ENCODE results near the gene MS4A4A.

Gene MS4A4A

GRCh38 chr11:60303661-60304060 lies 23.2 kb downstream of the MS4A4A start:
- DNase-seq (ENCODE audit: low spot score): no peak

GRCh38 chr11:60305906-60306619 lies 25.6 kb downstream of the MS4A4A start:
- no peak for DNase-seq (ENCODE audit: low spot score)

GRCh38 chr11:60307507-60308195 lies 27.2 kb downstream of the MS4A4A start:
- no peak for DNase-seq (ENCODE audit: low spot score)

GRCh38 chr11:60310407-60310998 lies 30.0 kb downstream of the MS4A4A start:
- DNase-seq (ENCODE audit: low spot score): no peak

GRCh38 chr11:60314635-60315321 lies 34.3 kb downstream of the MS4A4A start:
- no peak for DNase-seq (ENCODE audit: low spot score)

GRCh38 chr11:60315871-60316270 lies 35.4 kb downstream of the MS4A4A start:
- DNase-seq (ENCODE audit: low spot score): no peak

- no peak for DNase-seq (ENCODE audit: low spot score)
Measured at GRCh38 chr11:60316317-60316716, 35.9 kb downstream of the MS4A4A start.

GRCh38 chr11:60318726-60319125 lies 38.3 kb downstream of the MS4A4A start:
- no peak for DNase-seq (ENCODE audit: low spot score)

- no peak for DNase-seq (ENCODE audit: low spot score)
Measured at GRCh38 chr11:60321051-60321450, 40.6 kb downstream of the MS4A4A start.

- no peak for DNase-seq (ENCODE audit: low spot score)
Measured at GRCh38 chr11:60326955-60327354, 46.5 kb downstream of the MS4A4A start, which contains the start of gene MS4A6E. Gene MS4A6E (plus strand): TSS chr11:60327255. CDS start chr11:60334896, 7,641 bp downstream.

- no peak for DNase-seq (ENCODE audit: low spot score)
Measured at GRCh38 chr11:60328460-60328859, 48.0 kb downstream of the MS4A4A start.

- DNase-seq (ENCODE audit: low spot score): no peak
Measured at GRCh38 chr11:60332846-60333245, 52.4 kb downstream of the MS4A4A start.

- DNase-seq (ENCODE audit: low spot score): peak; percentile 11
Measured at GRCh38 chr11:60334005-60334620, 53.6 kb downstream of the MS4A4A start.

- no peak for DNase-seq (ENCODE audit: low spot score)
Measured at GRCh38 chr11:60336767-60337391, 56.4 kb downstream of the MS4A4A start.

GRCh38 chr11:60338053-60338452 lies 57.6 kb downstream of the MS4A4A start:
- no peak for DNase-seq (ENCODE audit: low spot score)

GRCh38 chr11:60339356-60339755 lies 58.9 kb downstream of the MS4A4A start:
- DNase-seq (ENCODE audit: low spot score): no peak

- no peak for DNase-seq (ENCODE audit: low spot score)
Measured at GRCh38 chr11:60343094-60343704, 62.7 kb downstream of the MS4A4A start.

GRCh38 chr11:60344146-60344545 lies 63.7 kb downstream of the MS4A4A start:
- no peak for DNase-seq (ENCODE audit: low spot score)

GRCh38 chr11:60345489-60345888 lies 65.0 kb downstream of the MS4A4A start:
- no peak for DNase-seq (ENCODE audit: low spot score)

- DNase-seq (ENCODE audit: low spot score): no peak
Measured at GRCh38 chr11:60347084-60347797, 66.8 kb downstream of the MS4A4A start.

- no peak for DNase-seq (ENCODE audit: low spot score)
Measured at GRCh38 chr11:60348116-60348515, 67.7 kb downstream of the MS4A4A start.
